Heart left ventricle (tissue), 13 donors: ENCODE results near the gene ZBTB20.

Experiments
- CTCF ChIP-seq, 12 donors: fragments of 200-600 bp; sonication (generic) in 4 of 12; IDR thresholded peaks; one replicate each; pipeline versions ENCODE4 v1.5.0 to v1.8.0; 2018 to 2022; ENCODE audit warnings: antibody characterized with exemption in 12 of 12, mild to moderate bottlenecking in 5 of 12
- POLR2A ChIP-seq, 2 donors: fragments of 450-650 bp; IDR thresholded peaks; one replicate each; pipeline ENCODE4 v1.6.1; 2017; ENCODE audit warnings: antibody characterized with exemption in 2 of 2, mild to moderate bottlenecking in 2 of 2, moderate library complexity in 2 of 2
- donor health status: ischemic (EF 13 %, LVEDD 7.1; RV severe dilation, severe dysfunction).
- donor health status: DM: no; HTN: yes; CAD: no.
- donor health status: DM: no; HTN: no; CAD: no.
- donor health status: ischemic (EF 25% LVEDD 6.9; RV normal size, moderate dysfunction).
- donor health status: ischemic (EF 25% LVEDD 5.7; RV mildly dilated, moderate dysfunction).
- donor health status: ischemic (EF 35%, LVEDD 5.7; RV mildly dilated, moderate dysfunction).
- donor health status: nonischemic (EF 11% LVEDD 7.7; RV severe dilation, severe dysfunction).
- donor health status: DM: yes; HTN: yes; CAD: no.
- donor health status: PGD.
- donor health status: ischemic (EF 29% LVEDD 5.4; RV normal size, mild dysfunction).
- donor health status: nonischemic (EF 23%, LVEDD 6.1; RV moderate dilation, normal function).

GRCh38 chr3:114687151-114687550 lies 459.9 kb downstream of the ZBTB20 start:
- TF ChIP-seq CTCF (IDR thresholded peaks at IDR 0.05), result no peak
- TF ChIP-seq POLR2A (IDR thresholded peaks at IDR 0.05), result no peak
